Choroid plexus epithelial cell (primary cell): ENCODE data around the gene RTF2.
"Not testable (repeated sequence)": the region's sequence is repeated elsewhere in the genome, so short reads cannot be mapped to it uniquely, and the experiment has no call there.

ENCODE experiments used
- DNase-seq: peaks from one replicate; pipeline ENCODE4 v3.0.0-alpha.2; 2010; ENCODE audit warnings: low read depth
- H3K4me3 ChIP-seq: 2 replicates; pipeline ENCODE4 v1.5.1; 2011; ENCODE audit warnings: low read depth, mild to moderate bottlenecking, control low read depth, low read length, moderate library complexity
- CTCF ChIP-seq: conservative IDR thresholded peaks from 2 replicates; pipeline ENCODE4 v1.5.1; 2011; ENCODE audit warnings: low read depth, mild to moderate bottlenecking, control low read depth, inconsistent platforms, low read length, moderate library complexity

The RTF2 gene

DNA sequence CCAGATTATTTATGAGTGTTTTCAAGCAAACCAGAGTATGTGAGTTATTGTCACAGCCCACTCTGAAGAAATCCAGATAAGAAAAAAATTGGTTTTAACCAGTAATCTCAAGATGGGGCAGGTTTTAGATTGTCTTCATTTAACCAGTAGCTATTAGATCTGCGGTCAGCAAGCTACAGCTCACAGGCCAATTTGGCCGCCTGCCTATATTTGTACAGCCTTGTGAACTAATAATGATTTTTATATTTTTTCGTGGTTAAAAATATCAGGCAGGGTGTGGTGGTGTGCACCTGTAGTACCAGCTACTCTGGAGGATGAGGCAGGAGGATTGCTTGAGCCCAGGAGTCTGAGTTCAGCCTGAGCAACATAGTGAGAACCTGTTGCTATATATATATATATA lies 69.6 kb downstream of the RTF2 start:
- H3K4me3 ChIP-seq, result no peak overlapping the region
- no peak for DNase-seq

DNA sequence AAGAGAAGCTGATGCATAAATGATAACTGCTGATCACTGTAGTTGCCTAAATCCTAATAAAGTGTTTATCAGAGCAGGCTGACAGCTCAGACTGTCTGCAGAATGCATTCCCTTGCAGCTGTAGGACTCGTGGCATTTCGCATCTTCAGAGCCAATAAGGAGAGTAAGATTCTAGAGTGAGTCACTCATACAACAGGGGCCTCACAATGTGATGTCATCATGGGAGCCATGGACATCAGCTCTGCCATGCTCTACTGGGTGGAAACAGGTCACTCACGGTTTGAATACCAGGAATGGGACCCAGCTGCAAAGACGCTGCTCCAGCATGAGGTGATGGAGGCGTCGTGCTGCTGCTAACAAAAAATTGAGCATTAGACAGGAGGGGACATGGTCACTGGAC lies 72.0 kb downstream of the RTF2 start:
- no peak for TF ChIP-seq CTCF
- DNase-seq, result peak; percentile 17
- H3K4me3 ChIP-seq, result no peak overlapping the region

More for the DNA sequence above, 69.6 kb downstream of the RTF2 start:
- TF ChIP-seq CTCF, result no peak

DNA sequence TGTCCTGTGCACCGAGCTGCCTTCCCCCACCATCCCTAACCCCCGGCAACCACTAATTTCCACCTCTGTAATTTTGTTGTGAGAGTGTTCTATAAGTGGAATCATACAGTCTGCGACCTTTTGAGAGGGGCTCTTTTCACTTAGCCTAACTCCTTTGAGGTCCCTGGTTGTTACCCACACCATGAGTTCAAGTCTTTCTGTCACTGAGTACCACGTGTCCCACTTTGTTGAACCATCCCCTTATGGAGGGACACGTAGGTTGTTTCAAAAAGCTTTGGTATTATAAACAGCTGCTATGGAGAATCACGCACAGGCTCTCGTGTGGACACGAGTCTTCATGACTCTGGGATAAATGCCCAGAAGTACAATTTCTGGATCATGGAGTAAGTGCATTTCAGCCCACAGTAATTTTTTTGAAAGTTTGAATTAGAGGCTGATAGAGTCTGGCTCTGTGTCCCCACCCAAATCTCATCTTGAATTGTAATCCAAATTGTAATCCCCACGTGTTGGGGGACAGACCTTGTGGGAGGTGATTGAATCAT lies 74.1 kb downstream of the RTF2 start:
- H3K4me3 ChIP-seq, result no peak overlapping the region
- TF ChIP-seq CTCF, result no peak
- no peak for DNase-seq

- no peak for TF ChIP-seq CTCF
- no peak for DNase-seq
- no peak overlapping the region for H3K4me3 ChIP-seq
These were observed 83.1 kb downstream of the RTF2 start for GRCh38 chr20:56551571-56551970.

- no peak for TF ChIP-seq CTCF
- no peak for DNase-seq
- no peak overlapping the region for H3K4me3 ChIP-seq
These were observed 84.6 kb downstream of the RTF2 start for GRCh38 chr20:56552911-56553629.

- no peak overlapping the region for H3K4me3 ChIP-seq
- peak; percentile 98 for DNase-seq
- peak; percentile 29 for TF ChIP-seq CTCF
These were observed 86.4 kb downstream of the RTF2 start for GRCh38 chr20:56554869-56555268.

DNA sequence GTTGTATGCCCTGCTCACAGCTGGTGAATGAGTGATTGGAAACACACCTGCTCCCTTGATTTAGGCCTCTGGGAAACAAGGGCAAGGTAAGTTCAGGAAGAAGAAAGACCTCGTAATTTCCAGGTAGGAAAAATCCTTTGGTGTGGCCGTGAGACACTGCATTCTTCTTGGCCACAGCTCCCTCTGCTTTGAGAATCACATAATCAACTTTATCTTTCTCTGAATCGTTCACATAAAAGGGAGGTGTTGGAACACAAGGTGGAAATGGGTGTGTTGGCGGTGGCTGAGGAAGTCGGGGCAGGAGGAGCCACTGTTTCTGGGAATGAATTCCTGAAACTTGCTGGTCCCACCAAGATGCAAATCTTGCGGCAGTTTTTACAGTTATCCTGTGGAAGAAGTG lies 90.5 kb downstream of the RTF2 start:
- TF ChIP-seq CTCF, result no peak
- H3K4me3 ChIP-seq, result no peak overlapping the region
- DNase-seq, result no peak

DNA sequence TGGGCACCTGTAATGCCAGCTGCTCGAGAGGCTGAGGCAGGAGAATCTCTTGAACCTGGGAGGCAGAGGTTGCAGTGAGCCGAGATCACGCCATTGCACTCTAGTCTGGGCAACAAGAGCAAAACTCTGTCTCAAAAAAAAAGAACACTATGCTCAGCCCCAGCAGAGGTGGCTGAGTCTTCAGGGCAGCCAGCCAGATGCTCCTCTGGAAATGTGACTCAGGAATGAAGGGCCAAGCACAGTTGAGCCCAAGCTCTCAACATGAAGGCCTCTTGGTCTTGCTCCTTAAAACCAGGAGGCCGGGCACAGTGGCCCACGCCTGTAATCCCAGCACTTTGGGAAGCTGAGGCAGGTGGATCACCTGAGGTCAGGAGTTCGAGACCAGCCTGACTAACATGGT lies 96.1 kb downstream of the RTF2 start:
- not testable (repeated sequence) for H3K4me3 ChIP-seq
- DNase-seq, result peak; percentile 29
